ENCODE data around the gene LYSMD1. TPM values are rescaled to one million over a fixed set of nuclear protein-coding genes. Genes with fewer than 3 reads are reported as not detected.

The LYSMD1 gene
- total RNA-seq, 1 donor from 2014 or later: 12.0 TPM

GRCh38 chr1:151130987-151131586, 34.6 kb downstream of the LYSMD1 start:
- Histone ChIP-seq H3K4me1 (peaks cover 22% of the 10 kb centered on the region), H3K27ac (replicated peaks) (peak overlapping the region; percentile 61), H3K9me3 (replicated peaks) (no peaks in the 10 kb centered on the region), H3K4me3 (peak overlapping the region; percentile 61), H3K27me3 (ENCODE audit: low read depth) (no peaks in the 10 kb centered on the region), H3K36me3 (peaks cover 39% of the 10 kb centered on the region)
- intact Hi-C loops (cut with micrococcal nuclease): no loop called here
- peak; percentile 21 for TF ChIP-seq CTCF (IDR thresholded peaks at IDR 0.05; ENCODE audit: borderline replicate concordance)
- peak; percentile 85 for DNase-seq

GRCh38 chr1:151128800-151129199, 36.9 kb downstream of the LYSMD1 start:
- intact Hi-C loops (cut with micrococcal nuclease): no loop called here

GRCh38 chr1:151124763-151125403, 40.8 kb downstream of the LYSMD1 start:
- peaks cover 14% of the 10 kb centered on the region for H3K36me3 ChIP-seq
- intact Hi-C loops (cut with micrococcal nuclease): no loop called here
- DNase-seq: no peak
- no peaks in the 10 kb centered on the region for H3K9me3 ChIP-seq (replicated peaks)
- no peak overlapping the region for H3K4me3 ChIP-seq
- no peaks in the 10 kb centered on the region for H3K4me1 ChIP-seq
- no peak for TF ChIP-seq CTCF (IDR thresholded peaks at IDR 0.05; ENCODE audit: borderline replicate concordance)
- no peak overlapping the region for H3K27ac ChIP-seq (replicated peaks)
- H3K27me3 ChIP-seq (ENCODE audit: low read depth): no peaks in the 10 kb centered on the region

More at GRCh38 chr1:151128800-151129199, 36.9 kb downstream of the LYSMD1 start:
- peaks cover 22% of the 10 kb centered on the region for H3K4me1 ChIP-seq
- no peaks in the 10 kb centered on the region for H3K27me3 ChIP-seq (ENCODE audit: low read depth)
- H3K27ac ChIP-seq (replicated peaks): no peak overlapping the region
- no peak for DNase-seq
- H3K4me3 ChIP-seq: no peak overlapping the region
- H3K36me3 ChIP-seq: peaks cover 16% of the 10 kb centered on the region
- TF ChIP-seq CTCF (IDR thresholded peaks at IDR 0.05; ENCODE audit: borderline replicate concordance): no peak
- no peaks in the 10 kb centered on the region for H3K9me3 ChIP-seq (replicated peaks)

- H3K4me3 ChIP-seq: no peak overlapping the region
- no peaks in the 10 kb centered on the region for H3K27me3 ChIP-seq (ENCODE audit: low read depth)
- no peak overlapping the region for H3K27ac ChIP-seq (replicated peaks)
- peaks cover 56% of the 10 kb centered on the region for H3K36me3 ChIP-seq
- no peaks in the 10 kb centered on the region for H3K4me1 ChIP-seq
- intact Hi-C loops (cut with micrococcal nuclease): no loop called here
- DNase-seq: no peak
- TF ChIP-seq CTCF (IDR thresholded peaks at IDR 0.05; ENCODE audit: borderline replicate concordance): no peak
- H3K9me3 ChIP-seq (replicated peaks): no peaks in the 10 kb centered on the region
Observed at GRCh38 chr1:151113877-151114276, 51.8 kb downstream of the LYSMD1 start.

Other genes with a start within 250 kb of the LYSMD1 start
- gene SETDB1, start 239.5 kb downstream of the LYSMD1 start, total RNA-seq: 17.2 TPM
- 78.9 TPM for gene CERS2, start 191.1 kb downstream of the LYSMD1 start, total RNA-seq
- gene ANXA9, start 183.6 kb downstream of the LYSMD1 start, total RNA-seq: 0.14 TPM
- 44.3 TPM for gene MINDY1, start 159.0 kb downstream of the LYSMD1 start, total RNA-seq
- gene PRUNE1, start 157.5 kb downstream of the LYSMD1 start, total RNA-seq: 42.8 TPM
- gene BNIPL, start 129.3 kb downstream of the LYSMD1 start, total RNA-seq: 0.47 TPM
- gene C1orf56, start 118.2 kb downstream of the LYSMD1 start, total RNA-seq: 7.1 TPM
- 24.8 TPM for gene CDC42SE1, start 106.3 kb downstream of the LYSMD1 start, total RNA-seq
- gene MLLT11, start 105.5 kb downstream of the LYSMD1 start, total RNA-seq: 34.1 TPM
- gene GABPB2, start 95.1 kb downstream of the LYSMD1 start, total RNA-seq: 12.2 TPM
- 77.7 TPM for gene SEMA6C, start 19.3 kb downstream of the LYSMD1 start, total RNA-seq
- 0.88 TPM for gene TNFAIP8L2, start 9.3 kb downstream of the LYSMD1 start, total RNA-seq
- 19.4 TPM for gene SCNM1, start 242 bp upstream of the LYSMD1 start, total RNA-seq
- gene TMOD4, start 10.1 kb upstream of the LYSMD1 start, total RNA-seq: not detected
- gene VPS72, start 24.3 kb upstream of the LYSMD1 start, total RNA-seq: 40.5 TPM
- 28.5 TPM for gene PIP5K1A, start 32.6 kb upstream of the LYSMD1 start, total RNA-seq
- gene PSMD4, start 88.8 kb upstream of the LYSMD1 start, total RNA-seq: 142 TPM
- gene ZNF687, start 116.4 kb upstream of the LYSMD1 start, total RNA-seq: 11.2 TPM
- 44.5 TPM for gene PI4KB, start 161.5 kb upstream of the LYSMD1 start, total RNA-seq
- 21.0 TPM for gene RFX5, start 181.3 kb upstream of the LYSMD1 start, total RNA-seq
- 66.3 TPM for gene SELENBP1, start 206.8 kb upstream of the LYSMD1 start, total RNA-seq
- gene PSMB4, start 233.7 kb upstream of the LYSMD1 start, total RNA-seq: 186 TPM

Data from left ventricle myocardium inferior (tissue), 1 donor.